Muscle layer of duodenum (tissue), 2 donors: ENCODE measurements around the gene SMG6.
"Not testable (repeated sequence)": the region's sequence is repeated elsewhere in the genome, so short reads cannot be mapped to it uniquely, and the experiment has no call there.

Source experiments
- H3K27ac ChIP-seq: one replicate; pipeline ENCODE4 v1.7.0; 2013; ENCODE audit warnings: mild to moderate bottlenecking, low read length
- H3K27me3 ChIP-seq: one replicate; pipeline ENCODE4 v1.7.0; 2013; ENCODE audit warnings: low read depth, mild to moderate bottlenecking, control low read depth, low read length
- H3K36me3 ChIP-seq, 2 donors: one replicate each; pipeline ENCODE4 v1.7.0; 2013; ENCODE audit warnings: low read length in 2 of 2, control low read depth in 1 of 2, mild to moderate bottlenecking in 1 of 2; ENCODE audit not compliant: insufficient read depth in 2 of 2, control insufficient read depth in 1 of 2
- H3K4me1 ChIP-seq, 2 donors: one replicate each; pipeline ENCODE4 v1.7.0; 2013; ENCODE audit warnings: low read length in 2 of 2, mild to moderate bottlenecking in 2 of 2, control low read depth in 1 of 2, moderate library complexity in 1 of 2; ENCODE audit not compliant: insufficient read depth in 2 of 2, control insufficient read depth in 1 of 2
- H3K4me3 ChIP-seq, 2 donors: one replicate each; pipeline ENCODE4 v1.7.0; 2013; ENCODE audit warnings: low read length in 2 of 2, low read depth in 1 of 2, mild to moderate bottlenecking in 1 of 2
- H3K9me3 ChIP-seq, 2 donors: one replicate each; pipeline ENCODE4 v1.7.0; 2013; ENCODE audit warnings: low read length in 2 of 2, control low read depth in 1 of 2, mild to moderate bottlenecking in 1 of 2; ENCODE audit not compliant: control insufficient read depth in 1 of 2
- donor health status: healthy.

SMG6 gene

DNA sequence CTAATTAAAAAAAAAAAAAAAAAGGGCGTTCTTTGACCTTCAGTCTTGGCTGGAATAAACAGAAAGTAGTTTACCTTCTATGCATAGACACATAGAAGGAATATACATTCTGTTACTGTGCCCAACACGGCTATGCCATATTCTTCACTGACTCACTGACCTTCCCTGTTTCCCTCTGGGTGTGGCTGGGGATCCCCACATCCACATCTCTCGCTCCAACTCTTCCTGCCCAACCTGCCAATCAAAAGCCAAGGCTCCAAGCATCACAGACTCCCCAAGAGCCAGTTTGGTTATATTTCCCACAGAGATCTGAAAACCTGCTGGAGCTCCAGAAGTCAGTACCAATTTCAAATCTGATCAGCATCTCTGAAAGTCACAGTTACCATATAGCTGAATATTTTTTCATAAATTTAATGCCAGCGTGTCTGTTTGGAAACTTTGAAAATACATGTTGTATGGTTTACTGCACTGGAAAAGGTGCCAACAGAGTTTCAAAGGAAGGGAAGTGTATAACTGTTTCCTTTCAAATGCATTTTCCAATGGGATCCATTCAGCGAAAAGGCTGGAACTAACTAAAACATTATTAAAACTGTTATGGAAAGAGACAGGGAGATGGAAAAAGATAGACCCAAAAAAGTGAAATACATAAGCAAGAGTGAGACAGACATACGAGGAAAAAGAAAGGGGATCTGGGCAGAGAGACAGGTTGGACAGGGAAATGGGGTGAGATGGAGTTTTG, 91.8 kb downstream of the SMG6 start:
- Histone ChIP-seq H3K27ac (peak overlapping the region; percentile 96), H3K9me3 (no peaks in the 10 kb centered on the region), H3K36me3 (peaks cover 0 to 20% of the 10 kb centered on the region in 2 donors), H3K4me3 (no peak overlapping the region), H3K27me3 (no peaks in the 10 kb centered on the region), H3K4me1 (peaks cover 16 to 32% of the 10 kb centered on the region in 2 donors)

DNA sequence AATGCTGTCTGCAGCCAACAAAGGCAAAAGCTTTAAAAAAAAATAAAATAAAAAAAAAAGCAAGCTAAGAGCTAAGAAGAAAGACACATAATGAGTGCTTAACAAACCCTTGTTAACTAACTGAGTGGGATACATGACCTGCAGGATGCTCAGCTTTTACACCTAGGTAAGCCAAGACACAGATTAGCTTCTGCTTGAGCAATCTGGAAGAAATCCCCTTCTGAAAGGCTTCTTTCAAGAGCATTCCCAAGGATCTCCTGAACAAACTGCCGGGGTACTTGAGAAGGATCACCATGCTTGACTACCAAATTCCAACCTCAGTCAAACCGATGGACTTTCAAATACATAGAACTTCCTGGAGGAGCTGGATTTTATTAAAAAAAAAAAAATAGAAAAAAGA, 92.9 kb downstream of the SMG6 start:
- Histone ChIP-seq H3K4me3 (no peak overlapping the region), H3K36me3 (peaks cover 0 to 17% of the 10 kb centered on the region in 2 donors), H3K27me3 (no peaks in the 10 kb centered on the region), H3K27ac (no peak overlapping the region), H3K9me3 (no peaks in the 10 kb centered on the region), H3K4me1 (peaks cover 16 to 27% of the 10 kb centered on the region in 2 donors)

DNA sequence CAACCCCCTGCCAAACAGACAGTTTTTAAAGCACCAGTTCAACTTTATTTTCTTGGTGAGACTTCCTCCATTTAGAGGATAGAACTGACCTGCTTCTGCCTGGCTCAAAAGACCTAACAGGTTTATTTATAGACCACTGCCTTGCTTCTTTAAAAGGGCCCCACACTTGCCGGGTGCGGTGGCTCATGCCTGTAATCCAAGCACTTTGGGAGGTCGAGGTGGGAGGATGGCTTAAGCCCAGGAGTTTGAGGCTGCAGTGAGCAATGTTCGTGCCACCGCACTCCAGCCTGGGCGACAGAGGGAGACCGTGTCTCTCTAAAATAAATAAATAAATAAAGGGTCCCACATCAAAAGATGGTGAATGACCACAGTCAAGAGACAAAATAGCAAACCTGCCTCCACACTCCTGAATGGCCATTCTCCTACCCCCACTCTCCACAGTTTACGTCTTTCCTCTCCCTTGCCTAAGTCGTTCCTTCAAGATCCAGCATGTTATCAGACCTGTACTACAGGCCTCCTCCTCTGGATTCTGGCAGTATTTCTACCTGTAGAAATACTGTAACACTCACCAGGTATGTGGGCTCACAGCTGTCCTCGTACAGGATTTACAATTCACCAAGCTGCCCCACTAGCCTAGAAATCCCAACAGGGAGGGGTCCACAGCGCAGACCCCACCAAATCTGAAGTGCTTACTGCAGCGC, 95.6 kb downstream of the SMG6 start:
- H3K27ac ChIP-seq, result no peak overlapping the region
- no peaks in the 10 kb centered on the region for H3K4me1 ChIP-seq
- no peak overlapping the region for H3K4me3 ChIP-seq
- H3K36me3 ChIP-seq, result peaks cover 0 to 3% of the 10 kb centered on the region in 2 donors
- no peaks in the 10 kb centered on the region for H3K27me3 ChIP-seq
- H3K9me3 ChIP-seq, result no peaks in the 10 kb centered on the region

DNA sequence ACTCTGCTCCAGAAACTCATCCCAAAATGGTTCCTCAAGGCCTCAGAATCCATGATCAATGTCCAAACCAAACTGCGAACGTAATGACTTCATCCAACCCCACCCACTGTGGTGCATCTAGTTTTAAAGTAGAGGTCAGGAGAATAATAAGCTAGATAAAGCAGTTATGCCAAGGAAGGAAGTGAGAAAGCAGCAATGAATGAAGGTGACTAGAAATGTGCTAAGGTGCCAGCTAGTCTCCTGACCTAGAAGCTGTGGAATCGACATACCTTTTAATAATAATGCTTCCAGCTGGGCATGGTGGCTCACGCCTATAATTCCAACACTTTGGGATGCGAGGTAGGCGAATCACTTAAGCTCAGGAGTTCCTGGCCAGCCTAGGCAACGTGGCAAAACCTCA, 99.2 kb downstream of the SMG6 start:
- Histone ChIP-seq H3K4me3 (no peak overlapping the region), H3K9me3 (no peaks in the 10 kb centered on the region), H3K27me3 (no peaks in the 10 kb centered on the region), H3K36me3 (no peaks in the 10 kb centered on the region), H3K27ac (no peak overlapping the region), H3K4me1 (no peaks in the 10 kb centered on the region)

DNA sequence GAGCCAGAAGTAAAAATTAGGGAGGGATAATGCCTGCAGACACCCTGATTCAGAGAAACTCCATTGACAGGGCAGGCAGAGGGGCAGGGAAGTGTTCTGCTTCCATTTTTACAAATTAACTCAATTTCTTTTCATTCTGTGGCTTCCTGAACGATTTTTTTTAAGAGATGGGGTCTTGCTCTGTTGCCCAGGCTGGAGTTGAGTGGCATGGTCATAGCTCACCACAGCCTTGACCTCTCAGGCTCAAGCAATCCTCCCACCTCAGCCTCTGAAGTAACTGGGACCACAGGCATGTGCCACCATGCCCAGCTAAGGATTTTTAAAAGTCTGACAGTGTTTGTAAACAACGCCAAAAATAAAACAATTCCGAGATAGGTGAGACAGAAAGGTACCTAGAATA, 99.8 kb downstream of the SMG6 start:
- no peak overlapping the region for H3K4me3 ChIP-seq
- no peak overlapping the region for H3K27ac ChIP-seq
- H3K9me3 ChIP-seq, result no peaks in the 10 kb centered on the region
- H3K4me1 ChIP-seq, result no peaks in the 10 kb centered on the region
- no peaks in the 10 kb centered on the region for H3K36me3 ChIP-seq
- H3K27me3 ChIP-seq, result no peaks in the 10 kb centered on the region

DNA sequence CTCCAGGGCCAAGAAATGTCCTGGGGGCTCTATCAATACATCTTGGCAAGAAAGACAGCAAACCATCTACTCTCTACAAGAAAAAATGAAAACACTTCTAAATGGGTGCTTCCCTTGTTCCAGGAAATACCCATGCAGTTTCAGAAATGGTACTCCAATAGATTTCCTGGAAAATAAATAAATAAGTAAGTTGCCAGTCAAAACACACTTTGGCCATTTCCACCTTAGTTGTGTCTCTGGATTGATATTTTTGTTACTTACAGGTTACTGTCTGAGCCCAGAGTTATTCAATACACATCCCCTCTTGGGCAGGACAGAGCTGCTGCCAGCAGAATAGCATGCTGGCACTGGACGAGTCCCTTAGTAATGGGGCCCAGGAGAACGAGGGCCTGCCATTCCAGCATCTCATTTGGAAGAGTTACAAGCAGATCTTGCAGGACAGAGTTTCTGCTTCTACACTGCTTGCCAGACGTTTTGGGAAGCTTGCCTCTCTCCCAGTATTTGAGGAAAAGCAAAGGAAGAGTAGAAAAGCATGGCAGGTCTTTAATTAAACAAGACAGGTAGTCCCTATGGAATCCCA, 100.5 kb downstream of the SMG6 start:
- Histone ChIP-seq H3K9me3 (no peaks in the 10 kb centered on the region), H3K4me1 (no peaks in the 10 kb centered on the region), H3K27me3 (no peaks in the 10 kb centered on the region), H3K36me3 (no peaks in the 10 kb centered on the region), H3K27ac (no peak overlapping the region), H3K4me3 (no peak overlapping the region)

DNA sequence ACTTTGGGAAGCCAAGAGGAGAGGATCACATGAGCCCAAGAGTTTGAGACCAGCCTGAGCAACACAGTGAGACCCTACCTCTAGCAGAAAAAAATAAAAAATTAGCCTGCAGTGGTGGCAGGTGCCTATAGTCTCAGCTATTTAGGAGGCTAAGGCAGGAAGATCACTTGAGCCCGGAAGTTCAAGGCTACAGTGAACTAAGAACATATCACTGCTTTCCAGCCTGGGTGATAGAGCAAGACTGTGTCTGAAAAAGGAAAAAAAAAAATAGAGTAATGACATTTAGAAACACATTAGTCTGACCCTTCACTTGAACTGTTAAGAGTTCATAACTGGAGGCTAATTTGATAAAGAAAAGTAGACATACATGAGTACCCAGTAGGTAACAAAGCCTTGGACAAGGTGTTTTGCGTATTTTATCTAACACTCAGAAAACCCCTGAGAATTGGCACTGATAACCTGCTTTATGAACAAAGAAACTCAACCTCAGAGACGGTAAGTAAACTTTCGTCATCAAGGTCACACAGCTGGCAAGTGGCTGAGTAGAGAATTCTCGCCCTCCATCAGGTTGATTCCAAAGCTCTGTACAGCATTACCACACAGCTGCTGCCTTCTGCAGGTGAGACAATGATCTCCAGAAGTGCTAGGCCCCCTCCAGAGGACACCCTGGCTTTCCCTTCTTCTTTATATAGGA, 101.1 kb downstream of the SMG6 start:
- no peaks in the 10 kb centered on the region for H3K4me1 ChIP-seq
- H3K36me3 ChIP-seq, result no peaks in the 10 kb centered on the region
- H3K27ac ChIP-seq, result no peak overlapping the region
- no peaks in the 10 kb centered on the region for H3K27me3 ChIP-seq
- no peaks in the 10 kb centered on the region for H3K9me3 ChIP-seq
- no peak overlapping the region for H3K4me3 ChIP-seq

DNA sequence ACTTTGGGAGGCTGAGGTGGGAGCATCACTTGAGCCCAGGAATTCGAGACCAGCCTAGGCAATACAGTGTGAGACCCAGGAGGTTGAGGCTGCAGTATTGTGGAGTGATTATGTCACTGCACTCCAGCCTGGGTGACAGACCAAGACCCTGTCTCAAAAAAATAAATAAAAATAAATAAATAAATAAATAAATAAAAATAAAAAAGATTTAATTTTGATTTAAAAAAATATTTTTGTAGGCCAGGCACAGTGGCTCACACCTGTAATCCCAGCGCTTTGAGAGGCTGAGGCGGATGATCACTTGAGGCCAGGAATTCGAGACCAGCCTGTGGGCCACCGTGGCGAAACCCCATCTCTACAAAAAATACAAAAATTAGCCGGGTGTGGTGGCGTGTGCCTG, 104.2 kb downstream of the SMG6 start:
- H3K36me3 ChIP-seq, H3K27ac ChIP-seq, H3K27me3 ChIP-seq, H3K4me1 ChIP-seq, H3K9me3 ChIP-seq, H3K4me3 ChIP-seq: not testable (repeated sequence)

DNA sequence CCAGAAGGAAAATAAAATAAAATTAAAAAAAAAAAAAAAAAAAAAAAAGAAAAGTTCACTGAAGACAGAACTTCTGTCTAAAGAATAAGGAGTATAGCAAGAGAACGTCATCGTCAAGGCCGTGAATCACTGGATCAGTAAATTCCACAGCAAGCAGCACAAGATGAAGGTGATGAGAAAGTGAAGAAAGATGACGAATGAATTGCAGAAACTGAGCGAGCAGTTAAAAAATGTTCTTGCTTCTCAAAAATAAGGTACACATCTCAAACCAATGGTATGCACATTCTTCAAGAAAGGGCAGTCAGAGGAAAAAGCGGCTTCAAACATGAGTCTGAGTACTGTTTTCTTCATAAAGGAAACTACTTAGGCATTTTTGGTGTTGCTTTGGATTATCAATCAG, 104.7 kb downstream of the SMG6 start:
- H3K27ac ChIP-seq, result no peak overlapping the region
- H3K4me1 ChIP-seq, result no peaks in the 10 kb centered on the region
- no peak overlapping the region for H3K4me3 ChIP-seq
- no peaks in the 10 kb centered on the region for H3K9me3 ChIP-seq
- no peaks in the 10 kb centered on the region for H3K27me3 ChIP-seq
- peaks cover 0 to 5% of the 10 kb centered on the region in 2 donors for H3K36me3 ChIP-seq

DNA sequence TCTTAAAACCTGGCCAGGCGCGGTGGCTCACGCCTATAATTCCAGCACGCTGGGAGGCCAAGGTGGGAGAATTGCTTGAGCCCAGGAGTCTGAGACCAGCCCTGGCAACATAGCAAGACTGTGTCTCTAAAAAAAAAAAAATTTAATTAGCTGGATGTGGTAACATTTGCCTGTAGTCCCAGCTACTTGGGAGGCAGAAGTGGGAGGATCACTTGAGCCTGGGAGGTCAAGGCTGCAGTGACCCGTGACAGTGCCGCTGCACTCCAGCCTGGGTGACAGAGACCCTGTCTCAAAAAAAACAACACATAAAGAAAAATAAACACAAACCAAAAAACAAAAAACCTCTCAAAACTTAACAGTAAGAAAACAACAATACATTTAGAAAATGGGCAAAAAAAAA, 106.3 kb downstream of the SMG6 start:
- Histone ChIP-seq H3K27me3 (no peaks in the 10 kb centered on the region), H3K9me3 (no peaks in the 10 kb centered on the region), H3K4me1 (peaks cover 0 to 4% of the 10 kb centered on the region in 2 donors), H3K36me3 (peaks cover 0 to 12% of the 10 kb centered on the region in 2 donors), H3K27ac (no peak overlapping the region), H3K4me3 (no peak overlapping the region)

DNA sequence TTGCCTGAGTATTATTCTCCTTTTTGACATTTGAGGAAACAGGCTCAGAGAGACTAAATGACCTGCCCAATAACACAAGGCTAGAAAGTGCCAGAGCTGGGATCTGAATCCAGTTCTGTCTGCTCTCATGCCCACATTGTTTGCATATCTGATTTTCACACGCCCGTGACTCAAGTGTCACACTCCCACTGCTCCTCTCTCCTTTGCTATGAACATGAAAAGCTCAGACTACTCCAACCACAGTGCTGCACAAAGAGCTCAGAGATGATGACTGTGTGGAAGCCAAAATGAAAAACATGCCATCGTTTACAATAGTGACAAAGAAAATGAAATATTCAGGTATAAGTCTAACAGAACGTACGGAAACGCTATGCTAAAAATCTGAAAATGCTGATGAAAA, 107.9 kb downstream of the SMG6 start:
- Histone ChIP-seq H3K4me3 (no peak overlapping the region), H3K9me3 (no peaks in the 10 kb centered on the region), H3K36me3 (peaks cover 0 to 12% of the 10 kb centered on the region in 2 donors), H3K27ac (no peak overlapping the region), H3K4me1 (peaks cover 0 to 9% of the 10 kb centered on the region in 2 donors), H3K27me3 (no peaks in the 10 kb centered on the region)
